ENCODE measurements around the gene RRAGC.
"Not testable (repeated sequence)": the region's sequence is repeated elsewhere in the genome, so short reads cannot be mapped to it uniquely, and the experiment has no call there.

RRAGC gene

GRCh38 chr1:38814984-38815464 is 44.5 kb downstream of the RRAGC start:
- DNase-seq, result no peak

DNA sequence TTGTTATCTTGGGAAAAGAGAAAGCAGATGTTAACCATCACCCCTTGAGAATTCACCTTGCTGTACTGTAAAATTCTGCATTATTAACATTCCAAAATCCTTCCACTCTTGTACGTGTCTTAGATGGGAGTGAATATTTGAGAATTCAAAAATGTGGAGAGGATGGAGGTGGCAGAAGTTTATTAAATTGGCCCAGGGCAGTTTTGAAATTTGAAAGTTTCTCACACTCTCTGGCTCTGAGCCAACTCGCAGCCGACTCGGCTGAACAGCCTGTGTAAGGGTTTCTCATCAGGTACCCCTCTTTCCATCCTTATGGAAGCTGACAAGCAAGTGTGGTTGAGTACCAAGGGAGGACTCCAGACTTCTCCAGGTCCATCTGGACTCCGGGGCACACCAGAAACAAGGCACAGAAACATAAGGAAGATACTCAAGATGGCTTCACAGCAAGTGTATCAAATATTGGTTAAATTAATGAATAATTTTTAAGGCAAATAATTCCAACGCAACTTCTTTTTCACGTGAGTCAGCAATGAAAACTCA is 45.1 kb downstream of the RRAGC start:
- no peak for DNase-seq

DNA sequence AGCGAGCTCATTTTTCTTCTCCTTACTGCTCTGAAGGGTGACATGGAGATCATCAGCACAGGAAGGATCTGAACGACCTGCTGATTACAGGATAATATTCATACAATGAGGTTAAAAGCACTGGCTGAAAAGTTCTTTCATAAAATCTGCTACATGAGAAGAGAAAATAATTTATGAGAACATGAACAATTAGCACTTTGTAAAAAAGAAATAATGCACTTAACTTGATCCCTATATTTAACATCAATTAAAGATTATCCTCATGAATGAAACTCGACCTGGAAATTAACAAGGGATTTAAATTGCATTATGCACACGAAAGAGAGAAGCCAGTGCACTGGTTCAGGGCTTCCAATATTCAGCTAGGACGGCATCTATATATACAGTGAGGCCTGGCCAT is 46.6 kb downstream of the RRAGC start:
- no peak for DNase-seq

DNA sequence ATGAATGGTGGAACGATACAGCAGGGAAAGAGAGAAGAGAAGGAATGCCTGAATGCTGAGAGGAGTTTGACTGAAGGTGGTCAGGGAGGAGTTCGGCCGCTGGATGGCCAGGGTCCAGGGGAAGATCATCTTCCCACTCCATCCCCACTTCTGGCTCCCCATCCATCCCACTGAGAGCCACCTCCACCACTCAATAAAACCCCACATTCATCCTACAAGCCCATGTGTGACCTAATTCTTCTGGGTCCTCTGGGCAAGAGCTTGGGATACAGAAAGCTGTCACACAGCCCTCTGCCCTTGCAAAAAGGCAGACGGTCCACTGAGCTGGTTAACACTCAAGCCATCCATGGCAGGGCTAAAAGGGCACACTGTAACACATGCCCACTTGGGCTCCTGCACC is 48.1 kb downstream of the RRAGC start:
- DNase-seq, result not testable (repeated sequence)

GRCh38 chr1:38806090-38806489 is 53.5 kb downstream of the RRAGC start:
- DNase-seq, result no peak

DNA sequence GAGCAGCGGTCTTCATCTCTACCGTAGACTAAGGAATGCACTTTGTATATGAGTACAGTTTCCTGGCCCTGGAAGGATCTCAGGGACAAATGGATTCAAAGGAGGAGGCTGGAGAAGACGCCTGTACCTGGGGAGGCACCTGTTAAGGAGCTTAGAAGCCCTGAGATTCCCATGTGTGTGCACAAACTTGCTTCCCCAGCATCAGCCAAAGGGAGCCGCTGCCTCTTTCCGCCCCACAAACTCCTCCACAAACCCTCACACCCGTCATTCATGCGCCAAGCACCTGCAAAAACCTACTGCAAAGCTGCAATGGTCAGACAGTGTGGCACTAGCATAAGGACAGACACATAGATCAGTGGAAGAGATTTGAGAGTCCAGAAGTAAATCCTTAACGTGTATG is 54.5 kb downstream of the RRAGC start:
- DNase-seq, result no peak

DNA sequence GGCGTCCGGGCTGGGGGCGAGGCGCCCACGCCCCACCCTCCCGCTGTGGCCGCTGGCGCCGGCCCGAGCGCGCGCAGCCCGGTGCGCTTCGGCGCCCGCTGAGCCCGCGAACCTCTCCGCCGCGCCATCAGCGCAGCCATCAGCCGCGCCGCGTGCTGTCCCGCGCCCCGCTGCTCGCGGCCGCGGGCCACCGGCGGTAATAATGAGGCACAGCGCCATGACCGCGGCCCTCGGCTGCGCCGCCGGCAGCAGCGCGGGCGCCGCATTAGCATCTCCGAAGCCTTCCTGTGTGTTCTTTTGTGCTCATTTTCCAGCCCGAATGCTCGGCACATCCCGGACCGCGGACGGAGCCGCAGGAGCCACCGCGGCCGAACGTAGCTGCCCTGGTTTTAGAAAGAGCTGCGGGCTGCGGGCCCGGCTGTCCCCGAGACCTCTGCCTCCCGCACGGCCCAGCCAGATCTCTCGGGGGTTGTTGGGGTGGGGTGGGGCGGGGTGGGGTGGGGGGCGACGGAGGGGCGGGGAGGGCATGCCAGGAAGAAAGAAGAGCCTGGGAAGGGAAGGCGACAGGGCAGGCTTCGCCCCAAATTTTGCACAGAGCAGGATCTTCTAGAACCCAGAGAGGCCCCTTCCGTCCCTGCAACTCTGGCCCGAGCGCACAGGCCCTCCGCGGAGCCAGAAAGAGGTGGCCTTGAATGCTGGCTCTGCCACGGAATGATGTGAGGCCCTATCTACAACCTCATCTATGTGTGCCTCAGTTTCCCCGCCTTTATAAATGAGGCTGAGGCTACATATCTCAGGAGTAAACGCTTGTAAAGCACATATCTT is 55.3 kb downstream of the RRAGC start:
- no peak for DNase-seq

GRCh38 chr1:38803647-38804046 is 55.9 kb downstream of the RRAGC start:
- no peak for DNase-seq

GRCh38 chr1:38800720-38801671 is 58.6 kb downstream of the RRAGC start:
- DNase-seq, result no peak

DNA sequence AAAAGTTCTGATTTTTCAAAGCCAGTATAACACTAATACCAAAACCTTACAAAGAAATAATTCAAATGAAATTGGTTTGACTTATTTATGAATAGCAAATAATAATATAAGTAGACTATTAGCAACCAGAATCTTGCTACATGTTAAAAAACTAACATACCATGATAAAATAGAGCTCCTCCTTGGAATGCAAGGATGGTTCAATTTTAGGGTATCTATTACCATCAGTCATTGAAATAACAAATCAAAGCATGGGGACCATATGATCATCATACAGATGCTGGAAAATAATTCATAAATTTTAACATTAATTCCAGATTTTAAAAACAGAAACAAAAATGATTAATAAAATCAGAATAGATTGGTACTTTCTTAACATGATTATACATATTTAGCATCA is 66.3 kb downstream of the RRAGC start:
- no peak for DNase-seq

GRCh38 chr1:38791892-38792291 is 67.7 kb downstream of the RRAGC start:
- DNase-seq, result no peak

- no peak for DNase-seq
Measured at GRCh38 chr1:38791164-38791515, 68.4 kb downstream of the RRAGC start.

DNA sequence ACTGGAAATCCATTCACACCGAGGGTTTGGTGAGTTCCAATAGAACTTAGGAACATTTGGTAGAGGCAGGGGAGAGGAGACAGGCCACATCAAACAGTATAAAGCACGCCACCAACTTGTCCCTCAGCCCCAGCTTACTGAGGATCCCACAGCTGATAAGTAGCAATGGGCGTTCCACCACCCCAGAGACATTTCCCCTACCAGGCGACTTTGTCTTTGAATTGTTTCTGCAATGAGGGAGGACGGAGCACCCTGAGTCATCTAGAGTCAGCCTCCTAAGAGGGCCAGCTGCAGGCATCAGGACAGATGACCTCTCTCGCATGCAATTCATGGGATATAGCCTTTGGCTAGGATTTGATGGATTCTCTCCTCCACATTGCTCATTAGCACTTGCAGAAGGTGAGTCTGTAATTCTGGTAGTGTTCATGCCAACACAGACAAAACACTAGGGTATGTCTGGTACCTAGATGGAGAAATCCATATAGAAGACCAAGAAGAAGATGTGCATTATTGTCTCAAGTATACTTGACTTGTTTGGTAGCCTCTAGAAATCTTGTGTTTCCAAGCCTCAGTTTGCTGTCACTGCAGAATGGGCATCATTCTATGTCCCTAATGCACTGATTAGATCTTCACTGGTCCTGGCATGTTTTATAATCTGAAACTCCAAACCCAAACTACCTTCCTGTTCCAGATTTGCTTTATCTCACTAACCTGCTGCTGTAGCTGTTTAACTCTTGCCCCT is 69.0 kb downstream of the RRAGC start:
- DNase-seq, result no peak

DNA sequence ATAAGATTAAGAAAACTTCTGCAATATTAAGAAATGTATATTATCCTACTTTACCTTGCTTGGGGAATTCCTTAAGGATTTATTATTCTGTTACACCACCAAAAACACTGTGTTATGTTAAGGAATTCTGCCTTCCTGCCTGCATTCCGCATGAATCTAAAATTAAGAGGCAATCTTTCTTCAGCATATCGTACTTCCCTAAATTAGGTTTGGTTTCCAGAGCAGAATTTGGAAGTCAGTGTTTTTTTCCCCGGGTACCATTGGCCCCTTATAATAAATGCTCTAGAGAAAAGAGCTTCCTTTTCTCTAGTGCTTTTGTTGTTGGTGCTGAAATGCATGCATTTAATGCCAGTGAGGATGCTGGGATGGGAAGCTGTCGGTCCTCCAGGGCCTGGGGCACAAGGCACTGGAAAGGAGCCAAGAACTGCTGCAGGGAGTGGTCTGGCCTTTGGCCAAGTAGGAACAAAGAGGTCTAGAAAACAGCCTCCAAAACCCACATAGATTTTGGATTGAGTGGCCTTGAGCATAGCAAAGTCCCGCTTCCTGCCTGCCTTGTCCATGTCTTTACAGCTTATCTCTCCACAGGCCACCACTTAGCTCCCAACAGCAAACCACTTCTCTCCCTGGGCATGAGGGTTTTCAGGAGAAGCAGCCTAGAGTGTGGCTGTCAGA is 69.9 kb downstream of the RRAGC start:
- DNase-seq, result peak; percentile 62

GRCh38 chr1:38788341-38789336 is 70.9 kb downstream of the RRAGC start:
- no peak for DNase-seq
